Measurements from ENCODE around the gene OGFOD2.
"Not testable (repeated sequence)": the region's sequence is repeated elsewhere in the genome, so short reads cannot be mapped to it uniquely, and the experiment has no call there.

Gene OGFOD2

GRCh38 chr12:122934722-122935121 lies 40.3 kb upstream of the OGFOD2 start:
- TF ChIP-seq CTCF (conservative IDR thresholded peaks at IDR 0.05; ENCODE audit: control insufficient read depth, insufficient read depth, low read depth, low read length), result no peak
- no peak overlapping the region for H3K4me3 ChIP-seq (ENCODE audit: control insufficient read depth, low read depth, low read length)
- DNase-seq (ENCODE audit: low read depth), result no peak

- no peak overlapping the region for H3K4me3 ChIP-seq (ENCODE audit: control insufficient read depth, low read depth, low read length)
- DNase-seq (ENCODE audit: low read depth), result no peak
- TF ChIP-seq CTCF (conservative IDR thresholded peaks at IDR 0.05; ENCODE audit: control insufficient read depth, insufficient read depth, low read depth, low read length), result no peak
Observed at GRCh38 chr12:122935318-122935717, 39.7 kb upstream of the OGFOD2 start.

GRCh38 chr12:122937622-122938091 lies 37.4 kb upstream of the OGFOD2 start:
- TF ChIP-seq CTCF (conservative IDR thresholded peaks at IDR 0.05; ENCODE audit: control insufficient read depth, insufficient read depth, low read depth, low read length), result no peak
- DNase-seq (ENCODE audit: low read depth), result peak; percentile 16
- no peak overlapping the region for H3K4me3 ChIP-seq (ENCODE audit: control insufficient read depth, low read depth, low read length)

GRCh38 chr12:122939125-122939524 lies 35.9 kb upstream of the OGFOD2 start:
- TF ChIP-seq CTCF (conservative IDR thresholded peaks at IDR 0.05; ENCODE audit: control insufficient read depth, insufficient read depth, low read depth, low read length), result no peak
- DNase-seq (ENCODE audit: low read depth), result no peak
- H3K4me3 ChIP-seq (ENCODE audit: control insufficient read depth, low read depth, low read length), result no peak overlapping the region

- DNase-seq (ENCODE audit: low read depth), result peak; percentile 69
- H3K4me3 ChIP-seq (ENCODE audit: control insufficient read depth, low read depth, low read length), result not testable (repeated sequence)
Observed at GRCh38 chr12:122941351-122941750, 33.7 kb upstream of the OGFOD2 start.

DNA sequence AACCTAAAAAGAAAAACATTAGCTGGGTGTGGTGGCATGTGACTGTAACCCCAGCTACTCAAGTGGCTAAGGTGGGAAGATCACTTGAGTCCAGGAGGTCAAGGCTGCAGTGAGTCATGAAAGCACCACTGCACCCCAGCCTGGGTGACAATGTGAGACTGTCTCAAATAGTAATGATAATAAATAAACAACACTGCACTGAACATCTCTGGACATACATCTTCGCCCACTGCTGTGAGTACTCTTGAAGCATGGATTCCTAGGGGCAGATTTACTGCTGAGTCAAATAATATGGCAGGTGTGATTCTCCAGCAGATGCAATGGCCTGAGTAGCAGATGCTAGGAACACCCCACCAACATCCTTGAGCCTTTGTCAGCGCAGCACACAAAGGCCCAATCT lies 32.4 kb upstream of the OGFOD2 start:
- no peak overlapping the region for H3K4me3 ChIP-seq (ENCODE audit: control insufficient read depth, low read depth, low read length)
- DNase-seq (ENCODE audit: low read depth), result peak; percentile 50
- TF ChIP-seq CTCF (conservative IDR thresholded peaks at IDR 0.05; ENCODE audit: control insufficient read depth, insufficient read depth, low read depth, low read length), result no peak

GRCh38 chr12:122943196-122943595 lies 31.8 kb upstream of the OGFOD2 start:
- TF ChIP-seq CTCF (conservative IDR thresholded peaks at IDR 0.05; ENCODE audit: control insufficient read depth, insufficient read depth, low read depth, low read length), result no peak
- no peak overlapping the region for H3K4me3 ChIP-seq (ENCODE audit: control insufficient read depth, low read depth, low read length)
- DNase-seq (ENCODE audit: low read depth), result peak; percentile 38

Data from fibroblast of mammary gland (primary cell).